ENCODE measurements around the gene SOWAHA. TPM values are rescaled to one million over a fixed set of nuclear protein-coding genes. Genes with fewer than 3 reads are reported as not detected.

Gene SOWAHA
- total and polyA plus RNA-seq, 4 donors, result 0.06 to 0.98 (median 0.12) TPM

DNA sequence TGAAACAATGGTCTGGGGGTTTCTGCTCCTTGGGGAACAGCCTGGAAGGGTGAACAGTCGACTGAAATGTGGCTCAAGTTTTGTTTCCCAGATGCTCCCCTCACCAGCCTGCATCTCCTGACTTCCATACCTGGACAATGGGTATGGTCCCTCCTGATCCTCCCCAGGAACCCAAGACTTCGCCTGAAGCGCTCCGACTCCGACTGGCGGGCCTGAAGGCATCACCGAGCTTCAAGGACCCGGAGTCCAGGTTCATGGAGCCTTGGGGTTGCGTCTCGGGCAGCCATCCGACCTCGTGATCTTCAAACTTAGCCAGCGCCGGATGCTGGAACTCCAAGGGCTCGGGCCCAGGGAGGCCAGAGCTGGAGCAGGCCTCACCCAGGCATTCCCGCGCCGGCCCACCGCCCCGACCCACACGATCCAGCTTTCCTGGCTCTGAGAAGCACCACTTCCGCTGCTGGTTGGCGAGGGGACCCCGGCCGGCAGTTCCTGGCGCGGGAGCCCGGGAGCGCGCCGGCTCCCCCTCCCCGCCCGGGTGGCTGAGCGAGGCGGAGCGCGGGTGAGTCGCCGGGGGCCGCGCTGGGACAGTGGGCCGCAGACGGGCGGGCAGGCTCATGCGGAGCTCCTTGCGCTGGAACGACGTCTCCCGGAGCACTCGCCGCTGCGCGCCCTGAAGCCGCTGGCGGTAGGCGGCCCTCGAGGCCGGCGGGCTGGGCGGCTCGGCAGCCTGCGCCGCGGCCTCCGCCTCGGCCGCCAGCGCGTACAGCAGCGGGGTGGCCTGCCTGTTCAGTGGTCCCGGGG, 12.1 kb downstream of the SOWAHA start:
- Histone ChIP-seq H3K4me3 (no peak overlapping the region), H3K36me3 (ENCODE audit: control insufficient read depth in 4 of 4, insufficient read depth in 4 of 4, low read length in 4 of 4) (peaks cover 0 to 4% (median 0%) of the 10 kb centered on the region in 4 donors), H3K9me3 (ENCODE audit: control insufficient read depth in 4 of 4, insufficient read depth in 3 of 4, low read length in 3 of 4) (peaks cover 0 to 2% (median 0%) of the 10 kb centered on the region in 4 donors), H3K4me1 (ENCODE audit: control insufficient read depth in 5 of 5, insufficient read depth in 5 of 5, low read length in 5 of 5) (peaks cover 0 to 23% (median 6%) of the 10 kb centered on the region in 5 donors), H3K9ac (ENCODE audit: insufficient read depth in 1 of 2, low read length in 2 of 2) (no peak overlapping the region), H3K27ac (ENCODE audit: low read depth in 1 of 2, low read length in 1 of 2) (no peak overlapping the region), H3K27me3 (ENCODE audit: control insufficient read depth in 3 of 3, insufficient read depth in 3 of 3, low read length in 2 of 3) (peaks cover 0 to 17% (median 12%) of the 10 kb centered on the region in 3 donors)
- TF ChIP-seq, protein P1, sequence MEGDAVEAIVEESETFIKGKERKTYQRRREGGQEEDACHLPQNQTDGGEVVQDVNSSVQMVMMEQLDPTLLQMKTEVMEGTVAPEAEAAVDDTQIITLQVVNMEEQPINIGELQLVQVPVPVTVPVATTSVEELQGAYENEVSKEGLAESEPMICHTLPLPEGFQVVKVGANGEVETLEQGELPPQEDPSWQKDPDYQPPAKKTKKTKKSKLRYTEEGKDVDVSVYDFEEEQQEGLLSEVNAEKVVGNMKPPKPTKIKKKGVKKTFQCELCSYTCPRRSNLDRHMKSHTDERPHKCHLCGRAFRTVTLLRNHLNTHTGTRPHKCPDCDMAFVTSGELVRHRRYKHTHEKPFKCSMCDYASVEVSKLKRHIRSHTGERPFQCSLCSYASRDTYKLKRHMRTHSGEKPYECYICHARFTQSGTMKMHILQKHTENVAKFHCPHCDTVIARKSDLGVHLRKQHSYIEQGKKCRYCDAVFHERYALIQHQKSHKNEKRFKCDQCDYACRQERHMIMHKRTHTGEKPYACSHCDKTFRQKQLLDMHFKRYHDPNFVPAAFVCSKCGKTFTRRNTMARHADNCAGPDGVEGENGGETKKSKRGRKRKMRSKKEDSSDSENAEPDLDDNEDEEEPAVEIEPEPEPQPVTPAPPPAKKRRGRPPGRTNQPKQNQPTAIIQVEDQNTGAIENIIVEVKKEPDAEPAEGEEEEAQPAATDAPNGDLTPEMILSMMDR (IDR thresholded peaks at IDR 0.05; ENCODE audit: control extremely low read depth, extremely low read depth), result no peak
- DNase-seq, result peak; percentile 38 to 74 (median 63)
- no peak for ATAC-seq (ENCODE audit: insufficient read depth, low FRiP score)
- 42 to 64% methylated on average over 52 to 71 of the region's 71 CpGs for WGBS, 2 donors

- peaks cover 0 to 2% (median 0%) of the 10 kb centered on the region in 4 donors for H3K9me3 ChIP-seq (ENCODE audit: control insufficient read depth in 4 of 4, insufficient read depth in 3 of 4, low read length in 3 of 4)
- H3K9ac ChIP-seq (ENCODE audit: insufficient read depth in 1 of 2, low read length in 2 of 2), result no peak overlapping the region
- 32 to 51% methylated on average over 36 to 43 of the region's 43 CpGs for WGBS, 2 donors
- H3K4me1 ChIP-seq (ENCODE audit: control insufficient read depth in 5 of 5, insufficient read depth in 5 of 5, low read length in 5 of 5), result peaks cover 0 to 23% (median 6%) of the 10 kb centered on the region in 5 donors
- peak in 2 of 3 donors; percentile 17 to 18 for DNase-seq
- H3K4me3 ChIP-seq, result no peak overlapping the region
- peaks cover 0 to 17% (median 11%) of the 10 kb centered on the region in 3 donors for H3K27me3 ChIP-seq (ENCODE audit: control insufficient read depth in 3 of 3, insufficient read depth in 3 of 3, low read length in 2 of 3)
- H3K27ac ChIP-seq (ENCODE audit: low read depth in 1 of 2, low read length in 1 of 2), result peak overlapping the region in 1 of 2 donors; percentile 18
- peaks cover 0 to 4% (median 0%) of the 10 kb centered on the region in 4 donors for H3K36me3 ChIP-seq (ENCODE audit: control insufficient read depth in 4 of 4, insufficient read depth in 4 of 4, low read length in 4 of 4)
- TF ChIP-seq, protein P1 (IDR thresholded peaks at IDR 0.05; ENCODE audit: control extremely low read depth, extremely low read depth), result no peak
- ATAC-seq (ENCODE audit: insufficient read depth, low FRiP score), result no peak
These were observed 12.8 kb downstream of the SOWAHA start for GRCh38 chr5:132825834-132826391.

DNA sequence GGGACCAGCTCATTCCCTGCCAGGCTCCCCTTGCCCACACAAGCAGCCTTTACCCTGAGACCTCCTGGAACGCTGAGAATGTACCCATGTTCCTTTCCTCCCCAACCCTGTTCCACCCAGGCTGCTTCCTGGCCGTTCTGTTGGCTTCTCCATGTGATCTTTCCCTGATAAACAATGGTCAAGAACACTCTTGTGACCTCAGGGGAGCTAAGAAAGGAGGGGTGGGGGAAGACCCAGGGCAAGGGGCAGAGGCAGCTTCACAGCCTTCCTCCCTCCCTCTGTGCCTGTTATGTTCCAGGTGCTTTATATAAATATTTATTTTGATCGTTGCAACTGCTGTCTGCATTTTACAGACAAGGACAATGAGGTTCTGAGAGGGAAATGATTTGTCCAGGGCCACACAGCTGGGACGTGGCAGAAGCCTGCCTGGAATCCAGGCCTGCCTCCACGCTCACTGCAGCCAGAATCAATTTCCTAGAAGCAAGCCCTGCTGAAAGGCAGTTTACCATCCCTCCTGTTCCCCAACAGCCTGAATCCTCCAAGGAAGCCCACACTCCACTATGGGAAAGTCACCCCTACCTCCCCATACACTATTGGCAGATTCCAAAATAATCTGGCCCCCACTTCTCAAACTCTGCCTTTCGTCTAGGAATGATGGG, 13.5 kb downstream of the SOWAHA start:
- Histone ChIP-seq H3K9me3 (ENCODE audit: control insufficient read depth in 4 of 4, insufficient read depth in 3 of 4, low read length in 3 of 4) (peaks cover 0 to 2% (median 0%) of the 10 kb centered on the region in 4 donors), H3K36me3 (ENCODE audit: control insufficient read depth in 4 of 4, insufficient read depth in 4 of 4, low read length in 4 of 4) (peaks cover 0 to 4% (median 0%) of the 10 kb centered on the region in 4 donors), H3K27ac (ENCODE audit: low read depth in 1 of 2, low read length in 1 of 2) (peak overlapping the region in 1 of 2 donors; percentile 18), H3K4me3 (no peak overlapping the region), H3K4me1 (ENCODE audit: control insufficient read depth in 5 of 5, insufficient read depth in 5 of 5, low read length in 5 of 5) (peaks cover 0 to 22% (median 6%) of the 10 kb centered on the region in 5 donors), H3K9ac (ENCODE audit: insufficient read depth in 1 of 2, low read length in 2 of 2) (no peak overlapping the region), H3K27me3 (ENCODE audit: control insufficient read depth in 3 of 3, insufficient read depth in 3 of 3, low read length in 2 of 3) (peaks cover 0 to 17% (median 11%) of the 10 kb centered on the region in 3 donors)
- DNase-seq, result peak in 1 of 3 donors; percentile 16
- whole genome bisulfite sequencing, 2 donors, result 58 to 72% methylated on average over 6 of the region's 6 CpGs
- ATAC-seq (ENCODE audit: insufficient read depth, low FRiP score), result no peak
- TF ChIP-seq, protein P1 (IDR thresholded peaks at IDR 0.05; ENCODE audit: control extremely low read depth, extremely low read depth), result no peak
